ENCODE measurements around the gene CYP4F2.
"Not testable (repeated sequence)": the region's sequence is repeated elsewhere in the genome, so short reads cannot be mapped to it uniquely, and the experiment has no call there.

CYP4F2 gene

GRCh38 chr19:15828611-15829305 is 69.1 kb downstream of the CYP4F2 start:
- not testable (repeated sequence) for DNase-seq (ENCODE audit: extremely low spot score, insufficient read length, low read depth); FAIRE-seq

GRCh38 chr19:15828121-15828610 is 69.7 kb downstream of the CYP4F2 start:
- no peak for FAIRE-seq
- DNase-seq (ENCODE audit: extremely low spot score, insufficient read length, low read depth): no peak
